Measurements from ENCODE around the gene BCAN. TPM values are rescaled to one million over a fixed set of nuclear protein-coding genes. Genes with fewer than 3 reads are reported as not detected.

The BCAN gene
- total and polyA plus RNA-seq, 2 of the 4 experiments (the other 2 are of a cell fraction): 0.07 TPM; not detected in 1

DNA sequence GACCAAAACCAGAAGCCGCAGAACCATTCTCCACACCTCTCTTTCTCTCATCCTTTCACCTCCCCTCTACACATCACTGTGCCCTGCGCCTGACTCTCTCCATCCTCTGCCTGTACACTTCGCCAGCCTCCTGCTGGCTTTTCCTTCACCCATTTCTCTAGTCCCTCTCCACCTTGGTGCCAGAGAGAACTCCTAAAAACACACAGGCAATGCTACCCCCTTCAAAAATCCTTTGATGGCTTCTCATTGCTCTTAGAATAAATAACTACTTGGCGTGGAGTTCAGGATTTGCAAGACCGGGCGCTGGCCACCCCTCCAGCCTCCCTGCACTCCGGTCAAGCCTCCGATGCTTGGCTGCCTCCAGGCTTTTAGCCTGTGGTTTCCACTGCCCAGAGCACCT is 54.8 kb downstream of the BCAN start:
- H2AK9ac ChIP-seq (replicated peaks; ENCODE audit: low read depth, low read length, poor library complexity): no peak overlapping the region
- peaks cover 1% of the 10 kb centered on the region; the same call in 1 of the 2 replicates for H3K4me1 ChIP-seq (ENCODE audit: control insufficient read depth, insufficient read depth, low read length)
- H2BK5ac ChIP-seq (ENCODE audit: low read depth, low read length, poor library complexity, severe bottlenecking): no peak overlapping the region
- H3K18ac ChIP-seq (ENCODE audit: low read depth, low read length): no peak overlapping the region
- no TSS peak for BruUV-seq (replicated peaks)
- no peak overlapping the region for H4K8ac ChIP-seq (ENCODE audit: low read depth in 2 of 2, low read length in 2 of 2)
- no peak overlapping the region for H3K56ac ChIP-seq (ENCODE audit: extremely low read depth, insufficient read depth, low read length)
- in situ Hi-C loops (cut with MboI; ENCODE audit: low sequenced_read_pairs) (loop anchor here (10.0 kb wide), 1 partner anchor 188 kb away; no protein-coding TSS in a partner anchor), dilution Hi-C loops (cut with HindIII; ENCODE audit: low sequenced_read_pairs, unreplicated experiment) (no loop called here), intact Hi-C loops (cut with micrococcal nuclease) (no loop called here)
- H3K4ac ChIP-seq (ENCODE audit: low read depth, low read length): no peak overlapping the region
- ATAC-seq (ENCODE audit: low read depth): no peak
- H2AK5ac ChIP-seq (ENCODE audit: low read depth, low read length): no peak overlapping the region
- no peaks in the 10 kb centered on the region for H3K36me3 ChIP-seq (ENCODE audit: control insufficient read depth, insufficient read depth, low read length)
- no peak overlapping the region for H4K5ac ChIP-seq (ENCODE audit: low read depth, low read length)
- H2AFZ ChIP-seq (replicated peaks; ENCODE audit: low read length, poor library complexity): no peak overlapping the region
- H3K27ac ChIP-seq (ENCODE audit: insufficient read depth, low read length): no peak overlapping the region
- H3K9me3 ChIP-seq (ENCODE audit: control insufficient read depth, insufficient read depth, low read length): no peaks in the 10 kb centered on the region
- no peaks in the 10 kb centered on the region for H3K79me1 ChIP-seq (ENCODE audit: low read depth in 1 of 2, low read length in 2 of 2)
- TF ChIP-seq RAD21 (IDR thresholded peaks at IDR 0.05; ENCODE audit: low read length) (no peak), CHD1 (IDR thresholded peaks at IDR 0.05; ENCODE audit: low read depth, low read length) (no peak), SMC3 (IDR thresholded peaks at IDR 0.05; ENCODE audit: low read depth, low read length) (no peak), RCOR1 (IDR thresholded peaks at IDR 0.05; ENCODE audit: insufficient replicate concordance, low read length) (no peak), MXI1 (IDR thresholded peaks at IDR 0.05; ENCODE audit: borderline replicate concordance, low read depth, low read length) (no peak), MAZ (IDR thresholded peaks at IDR 0.05; ENCODE audit: borderline replicate concordance, low read depth, low read length) (no peak), CEBPB (IDR thresholded peaks at IDR 0.05; ENCODE audit: low read depth, low read length) (no peak), MAFK (IDR thresholded peaks at IDR 0.05; ENCODE audit: low read depth, low read length) (no peak), FOS (IDR thresholded peaks at IDR 0.05; ENCODE audit: low read depth, low read length) (no peak), NFE2L2 (IDR thresholded peaks at IDR 0.05; ENCODE audit: low read depth, low read length) (no peak), BHLHE40 (IDR thresholded peaks at IDR 0.05; ENCODE audit: low read depth, low read length) (no peak), POLR2A (IDR thresholded peaks at IDR 0.05; ENCODE audit: low read depth, low read length) (no peak)
- TF ChIP-seq, protein P1, sequence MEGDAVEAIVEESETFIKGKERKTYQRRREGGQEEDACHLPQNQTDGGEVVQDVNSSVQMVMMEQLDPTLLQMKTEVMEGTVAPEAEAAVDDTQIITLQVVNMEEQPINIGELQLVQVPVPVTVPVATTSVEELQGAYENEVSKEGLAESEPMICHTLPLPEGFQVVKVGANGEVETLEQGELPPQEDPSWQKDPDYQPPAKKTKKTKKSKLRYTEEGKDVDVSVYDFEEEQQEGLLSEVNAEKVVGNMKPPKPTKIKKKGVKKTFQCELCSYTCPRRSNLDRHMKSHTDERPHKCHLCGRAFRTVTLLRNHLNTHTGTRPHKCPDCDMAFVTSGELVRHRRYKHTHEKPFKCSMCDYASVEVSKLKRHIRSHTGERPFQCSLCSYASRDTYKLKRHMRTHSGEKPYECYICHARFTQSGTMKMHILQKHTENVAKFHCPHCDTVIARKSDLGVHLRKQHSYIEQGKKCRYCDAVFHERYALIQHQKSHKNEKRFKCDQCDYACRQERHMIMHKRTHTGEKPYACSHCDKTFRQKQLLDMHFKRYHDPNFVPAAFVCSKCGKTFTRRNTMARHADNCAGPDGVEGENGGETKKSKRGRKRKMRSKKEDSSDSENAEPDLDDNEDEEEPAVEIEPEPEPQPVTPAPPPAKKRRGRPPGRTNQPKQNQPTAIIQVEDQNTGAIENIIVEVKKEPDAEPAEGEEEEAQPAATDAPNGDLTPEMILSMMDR (conservative IDR thresholded peaks at IDR 0.05; ENCODE audit: low read depth, low read length): no peak
- TF ChIP-seq, protein P2, sequence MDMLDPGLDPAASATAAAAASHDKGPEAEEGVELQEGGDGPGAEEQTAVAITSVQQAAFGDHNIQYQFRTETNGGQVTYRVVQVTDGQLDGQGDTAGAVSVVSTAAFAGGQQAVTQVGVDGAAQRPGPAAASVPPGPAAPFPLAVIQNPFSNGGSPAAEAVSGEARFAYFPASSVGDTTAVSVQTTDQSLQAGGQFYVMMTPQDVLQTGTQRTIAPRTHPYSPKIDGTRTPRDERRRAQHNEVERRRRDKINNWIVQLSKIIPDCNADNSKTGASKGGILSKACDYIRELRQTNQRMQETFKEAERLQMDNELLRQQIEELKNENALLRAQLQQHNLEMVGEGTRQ (IDR thresholded peaks at IDR 0.05; ENCODE audit: low read depth, low read length): no peak
- TF ChIP-seq, protein P3, sequence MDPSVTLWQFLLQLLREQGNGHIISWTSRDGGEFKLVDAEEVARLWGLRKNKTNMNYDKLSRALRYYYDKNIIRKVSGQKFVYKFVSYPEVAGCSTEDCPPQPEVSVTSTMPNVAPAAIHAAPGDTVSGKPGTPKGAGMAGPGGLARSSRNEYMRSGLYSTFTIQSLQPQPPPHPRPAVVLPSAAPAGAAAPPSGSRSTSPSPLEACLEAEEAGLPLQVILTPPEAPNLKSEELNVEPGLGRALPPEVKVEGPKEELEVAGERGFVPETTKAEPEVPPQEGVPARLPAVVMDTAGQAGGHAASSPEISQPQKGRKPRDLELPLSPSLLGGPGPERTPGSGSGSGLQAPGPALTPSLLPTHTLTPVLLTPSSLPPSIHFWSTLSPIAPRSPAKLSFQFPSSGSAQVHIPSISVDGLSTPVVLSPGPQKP (IDR thresholded peaks at IDR 0.05; ENCODE audit: borderline replicate concordance, low read depth, low read length): no peak
- no peak overlapping the region for H2BK15ac ChIP-seq (ENCODE audit: low read depth, low read length)
- WGBS, 2 experiments (ENCODE audit: extremely low coverage in 2 of 2, insufficient read length in 1 of 2): 93% methylated on average over 4 of the region's 8 CpGs; no CpG with 5 or more reads in 1 of the 2 experiments
- no peak for DNase-seq
- H4K20me1 ChIP-seq (ENCODE audit: insufficient read depth, low read length): no peaks in the 10 kb centered on the region
- H3K4me3 ChIP-seq (ENCODE audit: insufficient read depth, low read depth, low read length): no peak overlapping the region
- H3K27me3 ChIP-seq (ENCODE audit: control insufficient read depth, insufficient read depth, low read length): peaks cover 2% of the 10 kb centered on the region; the same call in 1 of the 2 replicates
- no peaks in the 10 kb centered on the region for H3K9me1 ChIP-seq (ENCODE audit: insufficient read depth, low read length)
- H3K23ac ChIP-seq (ENCODE audit: low read depth, low read length): no peak overlapping the region
- POLR2A ChIA-PET (ENCODE audit: unreplicated experiment): no interaction called here
- no peak overlapping the region for H3K4me2 ChIP-seq (ENCODE audit: low read depth, low read length)
- H2BK120ac ChIP-seq (ENCODE audit: low read depth, low read length): no peak overlapping the region
- H2BK20ac ChIP-seq (ENCODE audit: low read depth, low read length): no peak overlapping the region
- no peak overlapping the region for H4K91ac ChIP-seq (ENCODE audit: insufficient read depth, low read depth, low read length)
- H3K9ac ChIP-seq (ENCODE audit: low read depth, low read length): no peak overlapping the region
- H3K14ac ChIP-seq (replicated peaks; ENCODE audit: low read depth, low read length): no peak overlapping the region
- CTCF ChIA-PET: no interaction called here

Measured in IMR-90 (cell line).